ENCODE results near the gene RYR2.
"Not testable (repeated sequence)": the region's sequence is repeated elsewhere in the genome, so short reads cannot be mapped to it uniquely, and the experiment has no call there.

Gene RYR2

GRCh38 chr1:237279629-237280028 is 237.6 kb downstream of the RYR2 start:
- DNase-seq, result no peak

DNA sequence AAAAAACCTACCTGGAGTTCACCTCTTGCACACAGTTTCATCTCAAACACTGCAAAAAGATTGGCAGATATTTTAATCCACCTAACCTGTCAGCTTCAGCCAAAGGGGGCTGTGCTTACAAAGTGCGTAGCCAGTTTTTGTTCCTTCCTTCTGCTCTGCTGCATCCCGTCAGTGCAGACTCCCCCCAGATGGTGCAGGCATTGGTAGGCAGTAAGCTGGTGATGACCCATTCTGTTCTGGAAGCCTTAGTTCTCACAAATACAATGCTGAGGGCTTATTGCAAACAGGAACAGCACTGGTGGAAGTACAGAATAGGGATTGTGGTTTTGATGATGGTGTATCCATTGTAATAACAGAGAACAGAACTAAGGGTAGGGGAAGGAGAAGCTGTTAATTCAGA is 239.5 kb downstream of the RYR2 start:
- no peak for DNase-seq

DNA sequence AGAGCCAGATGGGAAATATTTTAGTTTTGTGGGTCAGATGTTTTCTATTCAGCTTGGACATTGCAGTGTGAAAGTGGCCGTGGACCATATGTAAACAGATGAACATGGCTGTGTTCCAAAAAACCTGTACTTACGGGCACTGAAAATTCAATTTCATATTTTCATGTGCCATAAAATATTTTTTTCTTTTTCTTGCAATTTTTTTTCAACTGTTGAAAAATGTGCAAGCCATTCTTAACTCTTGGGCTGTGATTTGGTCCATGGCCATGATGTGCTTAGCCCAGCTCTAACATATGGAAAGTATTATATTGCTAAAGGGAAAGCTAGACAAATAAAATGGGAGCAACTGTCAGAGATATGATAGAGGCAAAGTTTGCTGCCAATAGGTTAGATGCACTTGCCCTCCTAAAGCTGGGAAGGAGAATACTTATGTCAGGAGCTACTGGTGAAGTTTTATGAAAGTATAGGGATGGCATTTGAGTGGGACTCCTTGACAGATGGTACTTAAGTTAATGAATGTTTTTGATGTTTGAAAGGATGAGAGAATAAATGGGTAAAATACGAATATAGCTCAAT is 240.3 kb downstream of the RYR2 start:
- DNase-seq, result no peak

DNA sequence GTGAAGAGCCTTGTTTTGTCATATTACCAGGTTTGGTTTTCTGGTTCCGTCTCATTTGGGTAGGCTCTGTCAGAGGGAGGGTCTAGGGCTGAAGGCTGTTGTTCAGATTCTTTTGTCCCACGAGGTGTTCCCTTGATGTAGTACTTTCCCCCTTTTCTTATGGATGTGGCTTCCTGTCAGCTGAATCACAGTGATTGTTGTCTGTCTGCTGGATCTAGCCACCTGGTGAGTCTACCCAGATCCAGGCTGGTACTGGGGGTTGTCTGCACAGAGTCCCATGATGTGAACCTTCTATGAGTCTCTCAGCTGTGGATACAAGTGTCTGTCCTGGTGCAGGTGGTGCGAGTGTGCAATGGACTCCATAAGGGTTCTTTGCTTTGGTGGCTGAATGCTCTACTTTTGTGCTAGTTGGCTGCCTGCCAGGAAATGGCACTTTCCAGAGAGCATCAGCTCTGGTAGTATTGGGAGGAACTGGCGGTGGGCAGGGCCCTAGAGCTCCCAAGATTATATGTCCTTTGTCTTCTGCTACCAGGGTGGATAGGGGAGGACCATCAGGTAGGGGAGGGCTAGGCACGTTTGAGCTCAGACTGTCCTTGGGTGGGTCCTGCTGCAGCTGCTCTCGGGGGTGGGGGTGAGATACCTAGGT is 246.0 kb downstream of the RYR2 start:
- DNase-seq, result no peak

DNA sequence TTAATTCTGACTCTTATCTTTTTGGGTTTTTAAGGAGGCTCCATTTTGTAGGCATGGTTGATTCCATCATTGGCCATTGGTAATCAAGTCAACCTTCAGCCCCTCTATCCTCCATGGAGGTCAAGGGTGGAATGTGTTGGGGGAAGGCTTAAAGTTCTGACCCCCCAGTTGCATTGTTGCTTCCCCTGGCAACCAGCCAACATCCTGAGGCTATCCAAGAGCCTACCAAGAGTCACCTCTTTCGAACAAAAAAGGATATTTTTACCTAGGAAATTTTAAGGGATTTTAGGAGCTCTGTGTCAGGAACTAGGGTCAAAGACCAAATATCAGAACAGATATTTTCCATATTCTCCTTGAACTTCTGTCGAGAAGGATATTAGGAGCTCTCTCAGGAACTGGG is 251.8 kb downstream of the RYR2 start:
- no peak for DNase-seq

- no peak for DNase-seq
Observed at GRCh38 chr1:237296861-237297260, 254.9 kb downstream of the RYR2 start.

- DNase-seq, result no peak
Observed at GRCh38 chr1:237300642-237301041, 258.7 kb downstream of the RYR2 start.

GRCh38 chr1:237303929-237304328 is 261.9 kb downstream of the RYR2 start:
- no peak for DNase-seq

DNA sequence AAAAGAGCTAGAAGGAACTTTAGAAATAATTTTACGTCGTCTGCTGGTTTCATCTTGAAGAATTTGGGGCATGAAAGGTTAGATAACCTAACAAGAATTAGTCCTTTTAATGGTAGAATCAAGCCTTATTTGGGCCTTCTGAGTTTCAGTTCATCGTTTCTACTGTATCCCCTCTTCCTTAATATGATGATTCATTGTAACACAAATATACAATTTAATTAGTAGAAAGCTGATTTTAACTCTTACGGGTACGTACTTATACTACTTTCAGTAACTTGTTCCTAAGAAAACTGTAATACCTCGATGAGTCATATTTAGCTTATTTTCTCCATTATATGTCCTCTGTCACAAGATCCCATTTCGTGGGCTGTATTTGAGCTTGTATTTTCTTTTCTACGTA is 264.7 kb downstream of the RYR2 start:
- DNase-seq, result no peak

- no peak for DNase-seq
Observed at GRCh38 chr1:237309595-237310118, 267.7 kb downstream of the RYR2 start.

GRCh38 chr1:237316352-237316751 is 274.4 kb downstream of the RYR2 start:
- DNase-seq, result no peak

DNA sequence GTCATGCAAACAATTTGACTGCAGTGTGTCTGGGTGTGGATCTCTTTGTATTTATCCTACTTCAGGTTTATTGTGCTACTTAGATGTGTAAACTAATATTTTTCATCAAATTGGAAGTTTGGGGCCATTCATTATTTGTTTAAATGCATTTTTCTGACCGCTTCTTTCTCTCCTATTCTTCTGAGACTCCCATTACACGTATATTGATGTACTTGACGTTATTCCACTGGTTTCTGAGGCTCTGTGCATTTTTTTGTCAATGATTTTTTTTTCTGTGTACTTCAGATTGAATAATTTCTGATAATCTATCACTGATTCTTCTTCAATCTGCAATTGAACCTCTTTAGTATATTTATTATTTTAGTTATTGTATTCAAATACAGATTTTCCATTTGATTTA is 276.8 kb downstream of the RYR2 start:
- DNase-seq, result no peak

GRCh38 chr1:237320890-237321289 is 278.9 kb downstream of the RYR2 start:
- DNase-seq, result no peak

GRCh38 chr1:237324226-237324625 is 282.2 kb downstream of the RYR2 start:
- DNase-seq, result no peak

DNA sequence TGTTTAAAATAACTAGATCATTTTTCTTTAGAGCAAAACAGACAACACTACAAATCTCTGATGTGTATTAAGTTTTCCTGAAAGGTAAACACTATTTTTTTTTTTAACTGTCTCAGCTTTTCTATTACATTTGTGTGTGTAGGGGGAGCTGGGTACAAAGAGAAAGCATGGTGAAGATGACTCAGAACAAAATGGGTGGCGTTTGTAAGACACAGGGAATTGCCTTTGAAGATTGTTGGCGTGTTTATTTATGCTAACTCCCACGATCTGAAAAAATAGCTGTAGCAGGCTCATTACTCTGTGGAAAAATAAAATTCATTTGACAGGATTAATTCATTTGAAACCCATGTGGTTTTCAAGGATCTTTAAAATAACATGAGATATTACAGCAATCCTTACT is 285.1 kb downstream of the RYR2 start:
- no peak for DNase-seq

- no peak for DNase-seq
Observed at GRCh38 chr1:237340892-237341291, 298.9 kb downstream of the RYR2 start.

GRCh38 chr1:237341391-237341790 is 299.4 kb downstream of the RYR2 start:
- DNase-seq, result no peak

GRCh38 chr1:237342730-237343129 is 300.7 kb downstream of the RYR2 start:
- DNase-seq, result no peak

GRCh38 chr1:237352747-237353146 is 310.8 kb downstream of the RYR2 start:
- no peak for DNase-seq

GRCh38 chr1:237353918-237354317 is 311.9 kb downstream of the RYR2 start:
- no peak for DNase-seq

GRCh38 chr1:237355022-237355421 is 313.0 kb downstream of the RYR2 start:
- no peak for DNase-seq

- no peak for DNase-seq
Observed at GRCh38 chr1:237358555-237358954, 316.6 kb downstream of the RYR2 start.

DNA sequence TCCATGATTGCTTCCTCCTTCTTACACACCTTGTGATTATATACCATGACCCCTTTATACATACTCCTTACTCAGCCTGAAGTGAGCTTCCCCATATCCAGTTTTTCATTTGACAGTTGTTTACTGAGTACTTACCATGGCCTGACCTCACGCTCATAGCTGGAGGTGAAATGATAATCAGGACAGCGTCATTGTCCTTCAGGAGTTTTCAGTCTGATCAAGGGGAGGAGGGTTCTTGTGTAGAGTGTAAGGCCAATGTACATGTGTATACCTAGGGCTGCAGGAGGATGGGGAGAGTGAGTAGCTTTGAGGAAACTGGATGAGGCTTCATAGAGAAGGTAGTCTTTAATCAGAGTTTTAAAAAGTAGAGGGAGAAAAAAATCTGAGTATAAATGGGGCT is 325.8 kb downstream of the RYR2 start:
- DNase-seq, result no peak

- DNase-seq, result not testable (repeated sequence)
Observed at GRCh38 chr1:237371477-237371876, 329.5 kb downstream of the RYR2 start.

- DNase-seq, result no peak
Observed at GRCh38 chr1:237383791-237384190, 341.8 kb downstream of the RYR2 start.
